OCI-LY3 (cell line): ENCODE data around the gene TNFAIP8L3.

Source experiments
- H2AFZ ChIP-seq: fragments of 200-600, 300-600 bp; shearing (Covaris generic); 2 replicates; pipeline ENCODE4 v1.6.0; 2014; ENCODE audit warnings: antibody characterized with exemption, low read depth, low read length
- H3K27ac ChIP-seq: fragments of 200-600, 300-600 bp; sonication (generic); 2 replicates; pipeline ENCODE4 v1.5.1; 2014; ENCODE audit warnings: mild to moderate bottlenecking, low read length, moderate library complexity, mixed read lengths
- H3K27me3 ChIP-seq: fragments of 200-600, 300-600 bp; sonication (generic); 2 replicates; pipeline ENCODE4 v1.6.1; 2014; ENCODE audit warnings: low read depth, low read length, mixed read lengths
- H3K36me3 ChIP-seq: fragments of 200-600, 300-600 bp; sonication (generic); replicated peaks from 2 replicates; pipeline ENCODE3; 2014; ENCODE audit warnings: low read depth, low read length, mixed read lengths
- H3K4me1 ChIP-seq: fragments of 300-600, 200-600 bp; sonication (generic); 2 replicates; pipeline ENCODE4 v1.6.1; 2014; ENCODE audit warnings: low read length, mixed read lengths
- H3K4me2 ChIP-seq: fragments of 200-600, 300-600 bp; sonication (generic); 2 replicates; pipeline ENCODE4 v1.6.1; 2014; ENCODE audit warnings: low read length, mixed read lengths
- H3K4me3 ChIP-seq: fragments of 300-600, 200-600 bp; sonication (generic); 2 replicates; pipeline ENCODE4 v1.5.1; 2014; ENCODE audit warnings: antibody characterized with exemption, mild to moderate bottlenecking, low read length, moderate library complexity
- H3K79me2 ChIP-seq: fragments of 300-600, 200-600 bp; shearing (Covaris generic); 2 replicates; pipeline ENCODE4 v1.6.1; 2014; ENCODE audit warnings: mild to moderate bottlenecking, low read length, mixed read lengths
- H3K9ac ChIP-seq: fragments of 300-600, 200-600 bp; shearing (Covaris generic); 2 replicates; pipeline ENCODE4 v1.6.0; 2014; ENCODE audit warnings: mild to moderate bottlenecking, low read length, moderate library complexity
- H3K9me3 ChIP-seq: fragments of 200-600, 300-600 bp; shearing (Covaris generic); 2 replicates; pipeline ENCODE4 v1.6.1; 2014; ENCODE audit warnings: low read length, mixed read lengths; ENCODE audit not compliant: insufficient read depth
- H4K20me1 ChIP-seq: fragments of 200-600, 300-600 bp; sonication (generic); 2 replicates; pipeline ENCODE4 v1.6.1; 2016; ENCODE audit warnings: low read length, mixed read lengths; ENCODE audit not compliant: insufficient read depth
- CTCF ChIP-seq: fragments of 200-600, 300-600 bp; sonication (generic); IDR thresholded peaks from 2 replicates; pipeline ENCODE4 v1.5.1; 2014; ENCODE audit warnings: antibody characterized with exemption, low read length, low read depth
- EZH2phosphoT487 ChIP-seq: fragments of 200-600 bp; shearing (Covaris generic); IDR thresholded peaks from 2 replicates; pipeline ENCODE4 v1.6.1; 2018; ENCODE audit warnings: antibody characterized with exemption, mixed run types, low read depth

Gene TNFAIP8L3

GRCh38 chr15:51098331-51098619, 3.6 kb upstream of the TNFAIP8L3 start:
- no peak overlapping the region for H3K9ac ChIP-seq
- no peak overlapping the region for H2AFZ ChIP-seq
- H3K9me3 ChIP-seq = no peaks in the 10 kb centered on the region
- H3K4me1 ChIP-seq = no peaks in the 10 kb centered on the region
- no peak overlapping the region for H3K27ac ChIP-seq
- no peak overlapping the region for H3K4me3 ChIP-seq
- no peaks in the 10 kb centered on the region for H4K20me1 ChIP-seq
- H3K36me3 ChIP-seq = no peaks in the 10 kb centered on the region
- TF ChIP-seq EZH2phosphoT487 = no peak
- no peak for TF ChIP-seq CTCF
- peaks cover 58% of the 10 kb centered on the region for H3K27me3 ChIP-seq
- H3K79me2 ChIP-seq = no peaks in the 10 kb centered on the region
- H3K4me2 ChIP-seq = no peak overlapping the region

- H3K27me3 ChIP-seq = peaks cover 54% of the 10 kb centered on the region
- H3K27ac ChIP-seq = no peak overlapping the region
- no peaks in the 10 kb centered on the region for H4K20me1 ChIP-seq
- H3K9me3 ChIP-seq = no peaks in the 10 kb centered on the region
- H3K4me2 ChIP-seq = no peak overlapping the region
- H2AFZ ChIP-seq = no peak overlapping the region
- no peaks in the 10 kb centered on the region for H3K4me1 ChIP-seq
- H3K4me3 ChIP-seq = no peak overlapping the region
- TF ChIP-seq EZH2phosphoT487 (no peak), CTCF (no peak)
- no peaks in the 10 kb centered on the region for H3K36me3 ChIP-seq
- H3K79me2 ChIP-seq = no peaks in the 10 kb centered on the region
- H3K9ac ChIP-seq = no peak overlapping the region
Observed at GRCh38 chr15:51097553-51098330, 3.0 kb upstream of the TNFAIP8L3 start.

GRCh38 chr15:51096976-51097375, 2.3 kb upstream of the TNFAIP8L3 start:
- no peak for TF ChIP-seq CTCF
- no peak for TF ChIP-seq EZH2phosphoT487
- H3K4me2 ChIP-seq = no peak overlapping the region
- H2AFZ ChIP-seq = no peak overlapping the region
- H3K9ac ChIP-seq = no peak overlapping the region
- H3K27ac ChIP-seq = no peak overlapping the region
- no peaks in the 10 kb centered on the region for H3K36me3 ChIP-seq
- H4K20me1 ChIP-seq = no peaks in the 10 kb centered on the region
- no peaks in the 10 kb centered on the region for H3K9me3 ChIP-seq
- H3K4me1 ChIP-seq = no peaks in the 10 kb centered on the region
- no peaks in the 10 kb centered on the region for H3K79me2 ChIP-seq
- H3K4me3 ChIP-seq = no peak overlapping the region
- H3K27me3 ChIP-seq = peaks cover 54% of the 10 kb centered on the region

- Histone ChIP-seq H3K36me3 (no peaks in the 10 kb centered on the region), H2AFZ (no peak overlapping the region), H3K27me3 (peaks cover 55% of the 10 kb centered on the region), H3K9me3 (no peaks in the 10 kb centered on the region), H3K79me2 (no peaks in the 10 kb centered on the region), H3K4me2 (no peak overlapping the region), H3K27ac (no peak overlapping the region), H3K9ac (no peak overlapping the region), H3K4me3 (no peak overlapping the region), H4K20me1 (no peaks in the 10 kb centered on the region), H3K4me1 (no peaks in the 10 kb centered on the region)
- TF ChIP-seq CTCF = no peak
- TF ChIP-seq EZH2phosphoT487 = no peak
Observed at GRCh38 chr15:51095681-51096331, 1.1 kb upstream of the TNFAIP8L3 start.
